Progenitor cell of endocrine pancreas (in vitro differentiated cells): Measurements from ENCODE around the gene MRPL19. TPM values are rescaled to one million over a fixed set of nuclear protein-coding genes. Genes with fewer than 3 reads are reported as not detected.

Experiments
- DNase-seq: peaks from one replicate; pipeline ENCODE4 v3.0.0; 2021; ENCODE audit warnings: low spot score; ENCODE audit not compliant: unreplicated experiment
- H3K27ac Mint-ChIP-seq: 2 replicates; pipeline ENCODE4 v1.8.0; 2021; ENCODE audit warnings: mild to moderate bottlenecking, moderate library complexity, mixed read lengths
- H3K27me3 Mint-ChIP-seq: 2 replicates; pipeline ENCODE4 v1.8.0; 2021; ENCODE audit warnings: mixed read lengths
- H3K36me3 Mint-ChIP-seq: 2 replicates; pipeline ENCODE4 v1.8.0; 2022; ENCODE audit warnings: mixed read lengths; ENCODE audit not compliant: insufficient read depth
- H3K4me1 Mint-ChIP-seq: 2 replicates; pipeline ENCODE4 v1.8.0; 2021; ENCODE audit warnings: low read depth, mixed read lengths
- H3K4me3 Mint-ChIP-seq: 2 replicates; pipeline ENCODE4 v1.8.0; 2021; ENCODE audit warnings: low read depth, mild to moderate bottlenecking, moderate library complexity, mixed read lengths
- H3K9me3 Mint-ChIP-seq: 2 replicates; pipeline ENCODE4 v1.8.0; 2021; ENCODE audit warnings: low read depth, mixed read lengths
- CTCF ChIP-seq: fragments of 200-600 bp; sonication (generic); IDR thresholded peaks from one replicate; pipeline ENCODE4 v1.5.0; 2021; ENCODE audit warnings: antibody characterized with exemption, mild to moderate bottlenecking; ENCODE audit not compliant: unreplicated experiment
- total RNA-seq: library from RNA; stranded (reverse); gene quantifications from 2 replicates; pipeline ENCODE4 v1.2.1, GENCODE V29; 2021

MRPL19 gene
- total RNA-seq, 1 donor from 2014 or later: 73.1 TPM

GRCh38 chr2:75607400-75607798 is 39.2 kb upstream of the MRPL19 start:
- no peaks in the 10 kb centered on the region for H3K36me3 Mint-ChIP-seq
- H3K27me3 Mint-ChIP-seq: peaks cover 34% of the 10 kb centered on the region
- TF ChIP-seq CTCF: no peak
- H3K4me1 Mint-ChIP-seq: no peaks in the 10 kb centered on the region
- H3K4me3 Mint-ChIP-seq: no peak overlapping the region
- no peak for DNase-seq
- peak overlapping the region; percentile 17 for H3K27ac Mint-ChIP-seq
- H3K9me3 Mint-ChIP-seq: no peaks in the 10 kb centered on the region

- Mint-ChIP-seq H3K27ac (no peak overlapping the region), H3K36me3 (no peaks in the 10 kb centered on the region), H3K4me1 (no peaks in the 10 kb centered on the region), H3K9me3 (no peaks in the 10 kb centered on the region), H3K4me3 (no peak overlapping the region), H3K27me3 (peaks cover 39% of the 10 kb centered on the region)
- no peak for DNase-seq
- TF ChIP-seq CTCF: no peak
These were observed 38.4 kb upstream of the MRPL19 start for GRCh38 chr2:75607988-75608683.

GRCh38 chr2:75608684-75609333 is 37.8 kb upstream of the MRPL19 start:
- Mint-ChIP-seq H3K4me3 (peak overlapping the region; percentile 67), H3K4me1 (no peaks in the 10 kb centered on the region), H3K27me3 (peaks cover 40% of the 10 kb centered on the region), H3K36me3 (no peaks in the 10 kb centered on the region), H3K9me3 (no peaks in the 10 kb centered on the region), H3K27ac (peak overlapping the region; percentile 92)
- DNase-seq: peak; percentile 71
- TF ChIP-seq CTCF: peak; percentile 99

GRCh38 chr2:75609334-75609689 is 37.3 kb upstream of the MRPL19 start:
- Mint-ChIP-seq H3K9me3 (no peaks in the 10 kb centered on the region), H3K27ac (no peak overlapping the region), H3K4me1 (no peaks in the 10 kb centered on the region), H3K27me3 (peaks cover 40% of the 10 kb centered on the region), H3K4me3 (no peak overlapping the region), H3K36me3 (no peaks in the 10 kb centered on the region)
- no peak for DNase-seq
- TF ChIP-seq CTCF: no peak

- TF ChIP-seq CTCF: no peak
- no peak overlapping the region for H3K27ac Mint-ChIP-seq
- no peaks in the 10 kb centered on the region for H3K4me1 Mint-ChIP-seq
- no peak for DNase-seq
- H3K27me3 Mint-ChIP-seq: peaks cover 38% of the 10 kb centered on the region
- no peaks in the 10 kb centered on the region for H3K9me3 Mint-ChIP-seq
- no peaks in the 10 kb centered on the region for H3K36me3 Mint-ChIP-seq
- no peak overlapping the region for H3K4me3 Mint-ChIP-seq
These were observed 36.6 kb upstream of the MRPL19 start for GRCh38 chr2:75609937-75610508.
